Testis (tissue), 3 donors: Measurements from ENCODE around the gene KCNMB3. TPM values are rescaled to one million over a fixed set of nuclear protein-coding genes. Genes with fewer than 3 reads are reported as not detected.

Experiments
- DNase-seq: peaks from one replicate; pipeline ENCODE4 v3.0.0-alpha.2; 2019
- H3K27ac ChIP-seq, 2 donors: fragments of 200-600 bp; sonication (generic); one replicate each; pipeline ENCODE4 v1.5.1; 2019
- H3K27me3 ChIP-seq: fragments of 200-600 bp; sonication (generic); one replicate; pipeline ENCODE4 v1.5.1; 2019
- H3K36me3 ChIP-seq: fragments of 200-600 bp; sonication (generic); one replicate; pipeline ENCODE4 v1.5.1; 2017; ENCODE audit warnings: low read depth; ENCODE audit errors: missing control alignments
- H3K4me1 ChIP-seq: fragments of 200-600 bp; sonication (generic); one replicate; pipeline ENCODE4 v1.5.1; 2019
- H3K4me3 ChIP-seq, 2 donors: fragments of 200-600 bp; sonication (generic); one replicate each; pipeline ENCODE4 v1.5.1; 2017 to 2019
- H3K9me3 ChIP-seq: fragments of 200-600 bp; sonication (generic); one replicate; pipeline ENCODE4 v1.5.1; 2017
- CTCF ChIP-seq, 3 experiments: fragments of 450-650 bp in 2 of 3; fragments of 200-600 bp in 1 of 3; sonication (generic) in 1 of 3; IDR thresholded peaks; one replicate each; pipeline ENCODE4 v1.5.1; 2016 to 2019; ENCODE audit warnings: antibody characterized with exemption in 3 of 3, mild to moderate bottlenecking in 2 of 3, moderate library complexity in 1 of 3
- POLR2A ChIP-seq: fragments of 450-650 bp; IDR thresholded peaks from one replicate; pipeline ENCODE4 v1.6.1; 2017; ENCODE audit warnings: antibody characterized with exemption, mild to moderate bottlenecking, moderate library complexity
- WGBS, 2 donors: methylation state at CpG; one replicate each; pipeline ENCODE4 v1.1.5; 2018; 5-methylcytosine and 5-hydroxymethylcytosine counted together
- intact Hi-C: fragments of 100-400 bp; cut with DNase I; formaldehyde crosslinking; loops from one replicate; pipeline ENCODE4 v1.15.1; 2023; ENCODE audit warnings: low total_unique reads
- polyA plus RNA-seq: library from polyadenylated mRNA; stranded (reverse); fragments of 350-450 nt; fragmentation: Illumina TruSeq; extraction: RNeasy Lipid Tissue Mini Kit (QIAGEN cat#74804); gene quantifications from one replicate; pipeline ENCODE4 v1.2.3, GENCODE V29; 2014; ENCODE audit warnings: low read depth, low replicate concordance; ENCODE audit not compliant: insufficient read depth
- total RNA-seq, 2 donors: library from RNA; depleted of rRNA; stranded (reverse); fragments of >200 nt; gene quantifications; one replicate each; pipeline ENCODE4 v1.2.3, GENCODE V29; 2016

The KCNMB3 gene
- total and polyA plus RNA-seq, 3 donors from 2014 or later = 6.8 to 7.4 (median 7.1) TPM

- Histone ChIP-seq H3K27me3 (no peaks in the 10 kb centered on the region), H3K27ac (no peak overlapping the region), H3K36me3 (no peaks in the 10 kb centered on the region), H3K4me1 (no peaks in the 10 kb centered on the region), H3K4me3 (no peak overlapping the region), H3K9me3 (no peaks in the 10 kb centered on the region)
- no peak for TF ChIP-seq POLR2A
- no peak for TF ChIP-seq CTCF (IDR thresholded peaks at IDR 0.05)
- WGBS, 2 donors = 40 to 45% methylated on average over 1 of the region's 1 CpG
- no peak for DNase-seq
- intact Hi-C loops = no loop called here
Measured at GRCh38 chr3:179196098-179196497, 54.8 kb downstream of the KCNMB3 start.

- DNase-seq = no peak
- no peaks in the 10 kb centered on the region for H3K9me3 ChIP-seq
- intact Hi-C loops = no loop called here
- TF ChIP-seq POLR2A (no peak), CTCF (IDR thresholded peaks at IDR 0.05) (no peak)
- no peak overlapping the region for H3K27ac ChIP-seq
- H3K4me3 ChIP-seq = no peak overlapping the region
- H3K27me3 ChIP-seq = no peaks in the 10 kb centered on the region
- WGBS, 2 donors = 79 to 82% methylated on average over 4 of the region's 4 CpGs
- H3K36me3 ChIP-seq = no peaks in the 10 kb centered on the region
- peaks cover 6% of the 10 kb centered on the region for H3K4me1 ChIP-seq
Measured at GRCh38 chr3:179194931-179195330, 56.0 kb downstream of the KCNMB3 start.

Other genes starting within 250 kb of the KCNMB3 start
- 10 to 100 TPM; 12.3 to 13.3 TPM for gene ZMAT3, start 179.3 kb downstream of the KCNMB3 start, total RNA-seq
- 6.4 TPM for gene ZMAT3, start 179.3 kb downstream of the KCNMB3 start, polyA plus RNA-seq
- gene PIK3CA, start 102.8 kb downstream of the KCNMB3 start, total RNA-seq = 10 to 100 TPM; 20.8 to 27.1 TPM
- 11.2 TPM for gene PIK3CA, start 102.8 kb downstream of the KCNMB3 start, polyA plus RNA-seq
- 10 to 100 TPM; 36.7 to 37.6 TPM for gene ZNF639, start 71.9 kb upstream of the KCNMB3 start, total RNA-seq
- gene ZNF639, start 71.9 kb upstream of the KCNMB3 start, polyA plus RNA-seq = 29.3 TPM
- gene MFN1, start 96.6 kb upstream of the KCNMB3 start, total RNA-seq = 10 to 100 TPM; 39.5 to 50.9 TPM
- 23.1 TPM for gene MFN1, start 96.6 kb upstream of the KCNMB3 start, polyA plus RNA-seq
- 1 to 10 TPM; 9.5 to 9.8 TPM for gene GNB4, start 200.4 kb upstream of the KCNMB3 start, total RNA-seq
- gene GNB4, start 200.4 kb upstream of the KCNMB3 start, polyA plus RNA-seq = 8.7 TPM